ENCODE results near the gene CBR1. TPM values are rescaled to one million over a fixed set of nuclear protein-coding genes. Genes with fewer than 3 reads are reported as not detected.

CBR1 gene
- total and polyA plus RNA-seq, 2 of the 13 experiments (the other 11 are each of a cell fraction or from before 2014, with no cell fraction given) = 33.7 to 38.7 TPM

DNA sequence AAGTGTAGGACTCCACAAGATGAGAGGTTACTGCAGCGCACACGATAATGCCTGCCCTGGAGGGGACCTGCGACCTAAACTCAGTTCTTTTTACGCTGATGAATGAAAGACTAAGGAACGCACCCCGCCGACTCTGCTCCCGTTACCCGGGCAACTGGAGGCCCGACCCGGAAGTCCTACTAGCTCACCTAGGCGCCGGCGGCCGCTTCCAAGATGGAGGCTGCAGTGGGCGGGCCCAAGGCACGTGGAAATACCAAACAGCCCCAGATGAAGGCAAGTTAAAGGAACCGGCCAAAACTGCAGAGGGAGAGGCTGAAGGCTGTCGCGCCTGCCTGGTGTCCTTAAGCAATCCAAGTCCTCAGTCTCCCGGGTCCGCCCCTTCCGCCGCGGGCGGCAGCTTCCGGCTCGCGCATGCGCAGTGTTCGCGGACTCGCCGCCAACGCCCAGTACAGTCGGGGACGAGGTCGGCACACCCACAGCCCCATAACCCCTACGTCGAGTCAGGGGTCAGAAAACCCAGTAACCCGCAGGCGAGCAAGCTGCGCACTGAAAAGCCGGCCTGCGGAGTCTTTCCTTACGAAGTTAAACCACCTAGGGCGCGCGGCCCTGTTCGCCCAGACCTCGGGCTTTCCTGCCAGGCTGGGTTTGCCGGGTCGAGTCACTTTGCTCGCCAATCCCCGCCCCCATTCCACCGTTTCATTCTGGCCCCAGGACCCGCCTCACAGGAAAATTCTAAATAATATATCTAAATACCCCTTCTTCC, 9.5 kb upstream of the CBR1 start, which contains the start of gene SETD4 (continued):
- TF ChIP-seq ZMAT3 (CRISPR knock-in tag; conservative IDR thresholded peaks at IDR 0.05) (peak; percentile 84; the same call in 1 of the 2 replicates), TRAFD1 (CRISPR knock-in tag; IDR thresholded peaks at IDR 0.05; ENCODE audit: borderline replicate concordance) (no peak; the same call in 1 of the 2 replicates), RAD21 (CRISPR knock-in tag; IDR thresholded peaks at IDR 0.05) (no peak), RFX1 (IDR thresholded peaks at IDR 0.05) (peak; percentile 90), DPF2 (CRISPR knock-in tag; IDR thresholded peaks at IDR 0.05; ENCODE audit: borderline replicate concordance, low read depth) (no peak), REST (IDR thresholded peaks at IDR 0.05; ENCODE audit: borderline replicate concordance in 1 of 2, low read depth in 1 of 2, low read length in 2 of 2) (peak in 1 of 2 experiments; percentile 16; a peak in 1 of 4 replicates), RARG (CRISPR knock-in tag; IDR thresholded peaks at IDR 0.05; ENCODE audit: low read depth) (no peak), SMYD3 (CRISPR knock-in tag; IDR thresholded peaks at IDR 0.05) (peak; percentile 74; the same call in 1 of the 2 replicates), SALL1 (CRISPR knock-in tag; IDR thresholded peaks at IDR 0.05) (peak; percentile 56; the same call in 1 of the 2 replicates), ZNF607 (CRISPR knock-in tag; IDR thresholded peaks at IDR 0.05; ENCODE audit: borderline replicate concordance) (peak; percentile 39), KAT8 (CRISPR knock-in tag; IDR thresholded peaks at IDR 0.05) (peak; percentile 94)
- TF ChIP-seq, protein P1, sequence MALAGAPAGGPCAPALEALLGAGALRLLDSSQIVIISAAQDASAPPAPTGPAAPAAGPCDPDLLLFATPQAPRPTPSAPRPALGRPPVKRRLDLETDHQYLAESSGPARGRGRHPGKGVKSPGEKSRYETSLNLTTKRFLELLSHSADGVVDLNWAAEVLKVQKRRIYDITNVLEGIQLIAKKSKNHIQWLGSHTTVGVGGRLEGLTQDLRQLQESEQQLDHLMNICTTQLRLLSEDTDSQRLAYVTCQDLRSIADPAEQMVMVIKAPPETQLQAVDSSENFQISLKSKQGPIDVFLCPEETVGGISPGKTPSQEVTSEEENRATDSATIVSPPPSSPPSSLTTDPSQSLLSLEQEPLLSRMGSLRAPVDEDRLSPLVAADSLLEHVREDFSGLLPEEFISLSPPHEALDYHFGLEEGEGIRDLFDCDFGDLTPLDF (CRISPR knock-in tag; IDR thresholded peaks at IDR 0.05) = peak; percentile 65; the same call in 1 of the 2 replicates
- TF ChIP-seq, protein P2, sequence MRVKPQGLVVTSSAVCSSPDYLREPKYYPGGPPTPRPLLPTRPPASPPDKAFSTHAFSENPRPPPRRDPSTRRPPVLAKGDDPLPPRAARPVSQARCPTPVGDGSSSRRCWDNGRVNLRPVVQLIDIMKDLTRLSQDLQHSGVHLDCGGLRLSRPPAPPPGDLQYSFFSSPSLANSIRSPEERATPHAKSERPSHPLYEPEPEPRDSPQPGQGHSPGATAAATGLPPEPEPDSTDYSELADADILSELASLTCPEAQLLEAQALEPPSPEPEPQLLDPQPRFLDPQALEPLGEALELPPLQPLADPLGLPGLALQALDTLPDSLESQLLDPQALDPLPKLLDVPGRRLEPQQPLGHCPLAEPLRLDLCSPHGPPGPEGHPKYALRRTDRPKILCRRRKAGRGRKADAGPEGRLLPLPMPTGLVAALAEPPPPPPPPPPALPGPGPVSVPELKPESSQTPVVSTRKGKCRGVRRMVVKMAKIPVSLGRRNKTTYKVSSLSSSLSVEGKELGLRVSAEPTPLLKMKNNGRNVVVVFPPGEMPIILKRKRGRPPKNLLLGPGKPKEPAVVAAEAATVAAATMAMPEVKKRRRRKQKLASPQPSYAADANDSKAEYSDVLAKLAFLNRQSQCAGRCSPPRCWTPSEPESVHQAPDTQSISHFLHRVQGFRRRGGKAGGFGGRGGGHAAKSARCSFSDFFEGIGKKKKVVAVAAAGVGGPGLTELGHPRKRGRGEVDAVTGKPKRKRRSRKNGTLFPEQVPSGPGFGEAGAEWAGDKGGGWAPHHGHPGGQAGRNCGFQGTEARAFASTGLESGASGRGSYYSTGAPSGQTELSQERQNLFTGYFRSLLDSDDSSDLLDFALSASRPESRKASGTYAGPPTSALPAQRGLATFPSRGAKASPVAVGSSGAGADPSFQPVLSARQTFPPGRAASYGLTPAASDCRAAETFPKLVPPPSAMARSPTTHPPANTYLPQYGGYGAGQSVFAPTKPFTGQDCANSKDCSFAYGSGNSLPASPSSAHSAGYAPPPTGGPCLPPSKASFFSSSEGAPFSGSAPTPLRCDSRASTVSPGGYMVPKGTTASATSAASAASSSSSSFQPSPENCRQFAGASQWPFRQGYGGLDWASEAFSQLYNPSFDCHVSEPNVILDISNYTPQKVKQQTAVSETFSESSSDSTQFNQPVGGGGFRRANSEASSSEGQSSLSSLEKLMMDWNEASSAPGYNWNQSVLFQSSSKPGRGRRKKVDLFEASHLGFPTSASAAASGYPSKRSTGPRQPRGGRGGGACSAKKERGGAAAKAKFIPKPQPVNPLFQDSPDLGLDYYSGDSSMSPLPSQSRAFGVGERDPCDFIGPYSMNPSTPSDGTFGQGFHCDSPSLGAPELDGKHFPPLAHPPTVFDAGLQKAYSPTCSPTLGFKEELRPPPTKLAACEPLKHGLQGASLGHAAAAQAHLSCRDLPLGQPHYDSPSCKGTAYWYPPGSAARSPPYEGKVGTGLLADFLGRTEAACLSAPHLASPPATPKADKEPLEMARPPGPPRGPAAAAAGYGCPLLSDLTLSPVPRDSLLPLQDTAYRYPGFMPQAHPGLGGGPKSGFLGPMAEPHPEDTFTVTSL (CRISPR knock-in tag; IDR thresholded peaks at IDR 0.05; ENCODE audit: borderline replicate concordance) = no peak
- TF ChIP-seq, protein P3, sequence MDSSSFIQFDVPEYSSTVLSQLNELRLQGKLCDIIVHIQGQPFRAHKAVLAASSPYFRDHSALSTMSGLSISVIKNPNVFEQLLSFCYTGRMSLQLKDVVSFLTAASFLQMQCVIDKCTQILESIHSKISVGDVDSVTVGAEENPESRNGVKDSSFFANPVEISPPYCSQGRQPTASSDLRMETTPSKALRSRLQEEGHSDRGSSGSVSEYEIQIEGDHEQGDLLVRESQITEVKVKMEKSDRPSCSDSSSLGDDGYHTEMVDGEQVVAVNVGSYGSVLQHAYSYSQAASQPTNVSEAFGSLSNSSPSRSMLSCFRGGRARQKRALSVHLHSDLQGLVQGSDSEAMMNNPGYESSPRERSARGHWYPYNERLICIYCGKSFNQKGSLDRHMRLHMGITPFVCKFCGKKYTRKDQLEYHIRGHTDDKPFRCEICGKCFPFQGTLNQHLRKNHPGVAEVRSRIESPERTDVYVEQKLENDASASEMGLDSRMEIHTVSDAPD (CRISPR knock-in tag; IDR thresholded peaks at IDR 0.05) = 0 out of 2 replicates have a peak, but pooled peaks have one; percentile 24
